A673 (cell line): ENCODE data around the gene CLCNKB. TPM values are rescaled to one million over a fixed set of nuclear protein-coding genes. Genes with fewer than 3 reads are reported as not detected.

Experiments
- BruUV-seq: library from RNA; stranded (reverse); fragments of 400-500 nt; replicated peaks from 2 replicates; lab custom pipeline; 2021; lab: Mats Ljungman, UMichigan
- CTCF ChIA-PET: fragments of 300-600 bp; sonication (Branson Sonifier 250); formaldehyde crosslinking; loops from one replicate; lab custom pipeline; 2022; ENCODE audit warnings: antibody characterized with exemption; lab: Charles Lee
- POLR2A ChIA-PET: fragments of 300-600 bp; sonication (Branson Sonifier 250); formaldehyde crosslinking; loops from one replicate; lab custom pipeline; 2022; ENCODE audit warnings: antibody characterized with exemption; ENCODE audit not compliant: low non-redundant PET; lab: Charles Lee
- DNase-seq: peaks from one replicate; pipeline ENCODE4 v3.0.0-alpha.2; 2015; ENCODE audit warnings: low spot score
- H3K27ac ChIP-seq: fragments of 200-600 bp; sonication (generic); 2 replicates; pipeline ENCODE4 v1.5.1; 2016; ENCODE audit warnings: mixed run types, low read depth, mild to moderate bottlenecking, mixed read lengths, antibody characterized with exemption, low read length; ENCODE audit not compliant: poor library complexity, severe bottlenecking
- H3K27me3 ChIP-seq: fragments of 200-600 bp; sonication (generic); replicated peaks from 2 replicates; pipeline ENCODE4 v1.6.1; 2017; ENCODE audit warnings: mixed run types, low read depth, mild to moderate bottlenecking, mixed read lengths, antibody characterized with exemption, low read length; ENCODE audit not compliant: insufficient read depth, poor library complexity
- H3K36me3 ChIP-seq: fragments of 200-600 bp; sonication (generic); 2 replicates; pipeline ENCODE4 v1.6.1; 2016; ENCODE audit warnings: mixed run types, mild to moderate bottlenecking, mixed read lengths, antibody characterized with exemption, low read length; ENCODE audit not compliant: insufficient read depth, poor library complexity, severe bottlenecking
- H3K4me1 ChIP-seq: fragments of 200-600 bp; sonication (generic); 2 replicates; pipeline ENCODE4 v1.6.1; 2017; ENCODE audit warnings: mixed run types, mild to moderate bottlenecking, mixed read lengths, antibody characterized with exemption, low read length; ENCODE audit not compliant: insufficient read depth, poor library complexity, severe bottlenecking
- H3K4me3 ChIP-seq: fragments of 200-600 bp; sonication (generic); 2 replicates; pipeline ENCODE4 v1.5.1; 2016; ENCODE audit warnings: low read depth, mixed run types, mild to moderate bottlenecking, mixed read lengths, low read length; ENCODE audit not compliant: poor library complexity, severe bottlenecking
- H3K9me3 ChIP-seq: fragments of 200-600 bp; sonication (generic); 2 replicates; pipeline ENCODE4 v1.6.1; 2016; ENCODE audit warnings: mixed run types, low read depth, mild to moderate bottlenecking, mixed read lengths, antibody characterized with exemption, low read length; ENCODE audit not compliant: poor library complexity, severe bottlenecking
- EZH2 ChIP-seq: fragments of 200-600 bp; sonication (generic); IDR thresholded peaks from 2 replicates; pipeline ENCODE4 v1.6.1; 2017; ENCODE audit warnings: borderline replicate concordance, low read depth, mild to moderate bottlenecking, mixed read lengths, antibody characterized with exemption, low read length; ENCODE audit not compliant: poor library complexity, severe bottlenecking
- intact Hi-C: fragments of 100-400 bp; cut with micrococcal nuclease; formaldehyde crosslinking; loops from one replicate; pipeline ENCODE4 v1.10.0; 2022; ENCODE audit not compliant: unreplicated experiment
- total RNA-seq: library from RNA; stranded (reverse); gene quantifications from 2 replicates; pipeline ENCODE4 v1.2.3, GENCODE V29; 2021
- TF ChIP-seq, protein P1 (sequence below): fragments of 300-800, 200-600 bp; sonication (generic); conservative IDR thresholded peaks from 2 replicates; pipeline ENCODE4 v1.5.1; 2017; ENCODE audit warnings: low read depth, mild to moderate bottlenecking, antibody characterized with exemption, low read length, moderate library complexity, mixed read lengths

The CLCNKB gene
- total RNA-seq, 1 experiment from 2014 or later: 0.13 TPM

DNA sequence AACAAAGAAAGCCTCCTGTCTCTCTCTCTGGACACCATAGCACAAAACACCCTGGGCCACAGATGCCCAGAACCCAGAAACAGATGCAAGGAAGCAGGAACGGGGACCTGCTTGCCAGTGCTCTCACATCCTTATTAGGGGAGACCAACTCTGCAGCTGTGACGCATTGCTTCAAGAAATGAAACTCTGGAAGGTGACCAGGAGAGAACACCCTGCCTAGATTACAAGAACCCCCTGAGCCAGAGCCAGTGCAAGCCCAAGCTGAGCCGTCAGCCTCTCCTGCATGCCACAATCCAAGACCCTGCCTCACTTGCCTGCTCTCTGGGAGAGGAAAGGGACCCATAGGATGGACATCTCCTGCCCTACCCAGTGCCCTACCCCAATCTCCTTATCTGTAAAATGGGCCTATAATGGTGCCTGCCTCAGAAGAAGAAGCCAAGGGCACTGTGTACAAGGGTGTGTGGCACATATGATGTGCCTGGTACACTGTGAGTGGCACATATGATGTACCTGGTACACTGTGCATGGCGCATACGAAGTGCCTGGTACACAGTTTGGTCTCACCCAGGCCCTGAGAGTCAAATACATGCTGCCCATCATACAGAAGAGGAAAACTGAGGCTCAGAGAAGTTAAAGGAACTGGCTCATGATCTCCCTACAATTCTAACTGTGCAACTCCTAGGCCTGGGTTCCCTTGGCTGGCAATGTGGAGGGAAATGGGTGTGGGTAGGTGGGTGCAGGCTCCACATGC lies 46.7 kb downstream of the CLCNKB start:
- DNase-seq: no peak
- TF ChIP-seq, protein P1, sequence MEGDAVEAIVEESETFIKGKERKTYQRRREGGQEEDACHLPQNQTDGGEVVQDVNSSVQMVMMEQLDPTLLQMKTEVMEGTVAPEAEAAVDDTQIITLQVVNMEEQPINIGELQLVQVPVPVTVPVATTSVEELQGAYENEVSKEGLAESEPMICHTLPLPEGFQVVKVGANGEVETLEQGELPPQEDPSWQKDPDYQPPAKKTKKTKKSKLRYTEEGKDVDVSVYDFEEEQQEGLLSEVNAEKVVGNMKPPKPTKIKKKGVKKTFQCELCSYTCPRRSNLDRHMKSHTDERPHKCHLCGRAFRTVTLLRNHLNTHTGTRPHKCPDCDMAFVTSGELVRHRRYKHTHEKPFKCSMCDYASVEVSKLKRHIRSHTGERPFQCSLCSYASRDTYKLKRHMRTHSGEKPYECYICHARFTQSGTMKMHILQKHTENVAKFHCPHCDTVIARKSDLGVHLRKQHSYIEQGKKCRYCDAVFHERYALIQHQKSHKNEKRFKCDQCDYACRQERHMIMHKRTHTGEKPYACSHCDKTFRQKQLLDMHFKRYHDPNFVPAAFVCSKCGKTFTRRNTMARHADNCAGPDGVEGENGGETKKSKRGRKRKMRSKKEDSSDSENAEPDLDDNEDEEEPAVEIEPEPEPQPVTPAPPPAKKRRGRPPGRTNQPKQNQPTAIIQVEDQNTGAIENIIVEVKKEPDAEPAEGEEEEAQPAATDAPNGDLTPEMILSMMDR: no peak
- no peak for TF ChIP-seq EZH2
- intact Hi-C loops: no loop called here
- H3K36me3 ChIP-seq: no peaks in the 10 kb centered on the region
- no peaks in the 10 kb centered on the region for H3K27me3 ChIP-seq
- ChIA-PET POLR2A (no interaction called here), CTCF (no interaction called here)
- peaks cover 9% of the 10 kb centered on the region for H3K4me1 ChIP-seq
- H3K27ac ChIP-seq: no peak overlapping the region
- no peaks in the 10 kb centered on the region for H3K9me3 ChIP-seq
- no peak overlapping the region for H3K4me3 ChIP-seq
- no TSS peak for BruUV-seq

DNA sequence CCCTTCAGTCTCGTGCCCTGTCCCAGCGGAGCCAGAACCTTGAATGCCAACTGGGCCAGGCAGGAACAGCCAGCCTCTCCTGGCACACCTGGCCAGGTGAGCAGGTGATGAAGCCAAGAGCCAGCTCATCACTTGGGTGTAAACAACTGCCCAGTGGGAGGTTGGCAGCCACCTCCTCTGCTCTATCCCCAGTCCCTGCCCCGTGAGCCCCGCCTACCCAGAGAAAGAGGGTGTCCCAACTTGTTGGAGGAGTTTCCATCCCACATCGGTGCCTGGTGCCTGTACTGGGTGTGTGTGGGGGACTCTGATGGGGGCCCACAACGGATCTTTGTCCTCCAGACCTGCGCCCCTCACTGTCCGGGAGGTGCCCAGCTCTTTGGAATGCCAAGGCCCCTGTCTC lies 47.7 kb downstream of the CLCNKB start:
- H3K4me3 ChIP-seq: no peak overlapping the region
- no peak for DNase-seq
- no peak overlapping the region for H3K27ac ChIP-seq
- TF ChIP-seq EZH2: no peak
- TF ChIP-seq, protein P1: no peak
- H3K36me3 ChIP-seq: no peaks in the 10 kb centered on the region
- no TSS peak for BruUV-seq
- H3K4me1 ChIP-seq: peaks cover 9% of the 10 kb centered on the region
- intact Hi-C loops: no loop called here
- POLR2A ChIA-PET: no interaction called here
- CTCF ChIA-PET: no interaction called here
- H3K27me3 ChIP-seq: no peaks in the 10 kb centered on the region
- no peaks in the 10 kb centered on the region for H3K9me3 ChIP-seq

DNA sequence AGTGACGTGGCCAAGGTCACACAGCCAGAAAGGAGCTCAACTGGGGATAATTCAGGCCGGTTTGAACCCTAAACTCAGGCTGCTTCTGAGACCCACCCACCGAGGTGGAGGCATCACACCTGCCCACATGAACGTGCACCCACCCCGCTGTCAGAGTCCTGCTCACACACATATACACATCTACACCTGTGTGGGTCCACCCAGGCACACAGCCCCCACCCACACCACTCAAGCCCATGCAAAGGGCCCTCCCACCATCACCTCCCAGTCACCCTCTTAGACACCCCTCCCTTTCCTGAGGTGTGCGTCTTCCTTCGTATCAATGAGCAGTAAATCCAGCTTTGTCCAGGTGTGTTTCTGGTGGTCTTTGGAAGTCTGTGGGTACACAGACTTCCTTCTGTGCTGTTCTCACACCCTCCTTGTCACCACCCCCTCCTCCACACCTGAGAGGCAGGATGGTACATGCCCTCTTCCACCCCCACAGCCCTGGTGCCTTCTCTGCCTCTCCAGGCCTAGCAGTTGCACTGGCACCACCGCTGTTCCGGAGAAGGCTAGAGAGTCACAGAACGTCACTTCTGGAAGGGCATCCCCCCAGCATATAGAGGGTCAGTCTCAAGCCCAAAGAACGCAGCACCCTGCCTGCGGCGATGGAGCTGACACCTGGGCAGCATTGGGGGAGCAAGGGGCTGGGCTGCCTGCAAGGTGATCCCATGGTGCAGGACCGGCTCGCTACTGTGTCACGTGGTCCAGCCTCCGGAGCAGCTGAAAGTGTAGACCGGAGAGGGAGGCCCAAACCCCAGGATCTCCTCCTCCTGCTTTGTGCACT lies 48.7 kb downstream of the CLCNKB start:
- Histone ChIP-seq H3K9me3 (no peaks in the 10 kb centered on the region), H3K4me3 (no peak overlapping the region), H3K4me1 (peaks cover 9% of the 10 kb centered on the region), H3K36me3 (no peaks in the 10 kb centered on the region), H3K27ac (no peak overlapping the region), H3K27me3 (no peaks in the 10 kb centered on the region)
- CTCF ChIA-PET: no interaction called here
- TF ChIP-seq, protein P1: no peak
- TF ChIP-seq EZH2: no peak
- POLR2A ChIA-PET: no interaction called here
- no TSS peak for BruUV-seq
- intact Hi-C loops: no loop called here
- no peak for DNase-seq
